Activated CD4-positive, alpha-beta T cell treated with anti-CD3 and anti-CD28 coated beads, Interleukin-2, amount 50 U/mL, for 4 hours (primary cell): ENCODE data around the gene CROCC2.
"Not testable (repeated sequence)": the region's sequence is repeated elsewhere in the genome, so short reads cannot be mapped to it uniquely, and the experiment has no call there.

ENCODE experiments used
- DNase-seq, 2 experiments: peaks; one replicate each; pipeline ENCODE4 v3.0.0-alpha.2; 2020

CROCC2 gene

GRCh38 chr2:240972636-240973521 is 66.7 kb downstream of the CROCC2 start:
- no peak for DNase-seq

GRCh38 chr2:240974771-240975572 is 68.8 kb downstream of the CROCC2 start:
- DNase-seq: no peak

- DNase-seq: not testable (repeated sequence)
These were observed 69.8 kb downstream of the CROCC2 start for GRCh38 chr2:240975903-240976302.

- no peak for DNase-seq
These were observed 75.1 kb downstream of the CROCC2 start for GRCh38 chr2:240981280-240981679.

- no peak for DNase-seq
These were observed 76.0 kb downstream of the CROCC2 start for GRCh38 chr2:240981871-240982800.

GRCh38 chr2:240982821-240983281 is 76.7 kb downstream of the CROCC2 start:
- DNase-seq: no peak

- DNase-seq: no peak
These were observed 77.3 kb downstream of the CROCC2 start for GRCh38 chr2:240983361-240983995.

- no peak for DNase-seq
These were observed 77.9 kb downstream of the CROCC2 start for GRCh38 chr2:240983996-240984498.

GRCh38 chr2:240985881-240986786 is 80.0 kb downstream of the CROCC2 start:
- DNase-seq: no peak

- no peak for DNase-seq
These were observed 80.8 kb downstream of the CROCC2 start for GRCh38 chr2:240986787-240987411.

- no peak for DNase-seq
These were observed 81.5 kb downstream of the CROCC2 start for GRCh38 chr2:240987588-240987987.

- no peak for DNase-seq
These were observed 82.0 kb downstream of the CROCC2 start for GRCh38 chr2:240988146-240988545.

GRCh38 chr2:240988571-240989271 is 82.6 kb downstream of the CROCC2 start:
- no peak for DNase-seq

- no peak for DNase-seq
These were observed 83.5 kb downstream of the CROCC2 start for GRCh38 chr2:240989451-240990265.

- no peak for DNase-seq
These were observed 84.1 kb downstream of the CROCC2 start for GRCh38 chr2:240990266-240990529.

- DNase-seq: no peak
These were observed 84.7 kb downstream of the CROCC2 start for GRCh38 chr2:240990726-240991377.

GRCh38 chr2:240991378-240992263 is 85.5 kb downstream of the CROCC2 start:
- no peak for DNase-seq
